Measurements from ENCODE around the gene WFIKKN2. TPM values are rescaled to one million over a fixed set of nuclear protein-coding genes. Genes with fewer than 3 reads are reported as not detected.
"Not testable (repeated sequence)": the region's sequence is repeated elsewhere in the genome, so short reads cannot be mapped to it uniquely, and the experiment has no call there.

WFIKKN2 gene
- total RNA-seq, 1 experiment from 2014 or later, result 0.05 TPM

DNA sequence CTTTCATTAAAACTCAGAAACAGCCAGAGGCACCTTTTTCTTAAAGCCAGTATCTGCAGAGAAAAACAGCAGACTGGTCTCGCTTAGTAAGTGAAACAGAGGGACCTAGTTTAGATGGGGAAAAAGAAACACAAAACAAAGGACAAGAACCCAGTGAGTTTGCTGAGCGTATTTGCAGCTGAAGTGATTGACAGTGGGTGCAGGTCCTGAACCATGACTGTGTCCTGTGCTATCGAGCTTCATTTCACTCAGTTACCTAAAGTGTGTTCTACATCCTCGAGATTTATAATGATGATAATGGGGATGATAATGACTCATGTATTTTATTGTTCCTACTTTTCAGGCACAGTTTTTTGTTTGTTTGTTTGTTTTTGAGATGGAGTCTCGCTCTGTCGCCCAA lies 31.7 kb upstream of the WFIKKN2 start (continued):
- TF ChIP-seq, protein P1, sequence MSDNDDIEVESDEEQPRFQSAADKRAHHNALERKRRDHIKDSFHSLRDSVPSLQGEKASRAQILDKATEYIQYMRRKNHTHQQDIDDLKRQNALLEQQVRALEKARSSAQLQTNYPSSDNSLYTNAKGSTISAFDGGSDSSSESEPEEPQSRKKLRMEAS (IDR thresholded peaks at IDR 0.05), result no peak
- TF ChIP-seq CEBPB (IDR thresholded peaks at IDR 0.05; ENCODE audit: low read depth) (no peak), CBX3 (IDR thresholded peaks at IDR 0.05; ENCODE audit: low read depth) (no peak), RAD21 (IDR thresholded peaks at IDR 0.05; ENCODE audit: low read depth) (no peak), FOSL1 (IDR thresholded peaks at IDR 0.05; ENCODE audit: low read depth) (no peak), SRF (IDR thresholded peaks at IDR 0.05; ENCODE audit: low read depth) (no peak), EZH2 (IDR thresholded peaks at IDR 0.05) (no peak), ZBTB33 (IDR thresholded peaks at IDR 0.05; ENCODE audit: extremely low read depth, insufficient replicate concordance, low read length) (no peak), POLR2A (IDR thresholded peaks at IDR 0.05; ENCODE audit: borderline replicate concordance, extremely low read depth, insufficient read depth, insufficient read length) (no peak)

DNA sequence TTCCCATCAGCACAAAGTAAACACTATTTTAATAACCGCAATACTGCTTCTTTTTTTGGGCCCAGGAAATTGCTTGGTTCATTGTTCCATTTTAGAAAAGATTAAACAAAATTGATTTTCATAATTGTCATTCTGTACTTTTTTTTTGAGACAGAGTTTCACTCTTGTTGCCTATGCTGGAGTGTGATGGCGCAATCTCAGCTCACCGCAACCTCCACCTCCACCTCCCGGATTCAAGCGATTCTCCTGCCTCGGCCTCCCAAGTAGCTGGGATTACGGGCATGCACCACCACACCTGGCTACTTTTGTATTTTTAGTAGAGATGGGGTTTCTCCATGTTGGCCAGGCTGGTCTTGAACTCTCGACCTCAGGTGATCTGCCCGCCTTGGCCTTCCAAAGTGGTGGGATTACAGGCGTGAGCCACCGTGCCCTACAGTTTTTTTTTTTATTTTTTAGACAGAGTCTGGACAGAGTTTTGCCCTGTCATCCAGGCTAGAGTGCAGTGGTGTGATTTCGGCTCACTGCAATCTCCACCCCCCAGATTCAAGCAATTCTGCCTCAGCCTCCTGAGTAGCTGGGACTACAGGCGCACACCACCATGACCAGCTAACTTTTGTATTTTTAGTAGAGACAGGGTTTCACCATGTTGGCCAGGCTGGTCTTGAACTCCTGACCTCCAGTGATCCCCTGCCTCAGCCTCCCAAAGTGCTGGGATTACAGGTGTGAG lies 30.5 kb upstream of the WFIKKN2 start:
- H3K79me2 ChIP-seq (ENCODE audit: insufficient read depth, low read length); DNase-seq (ENCODE audit: low read depth, low spot score); H3K9me3 ChIP-seq (ENCODE audit: control insufficient read depth in 1 of 2, insufficient read depth in 1 of 2, low read depth in 1 of 2, low read length in 2 of 2); ATAC-seq; H3K9me2 ChIP-seq (ENCODE audit: insufficient read depth); H3K27ac ChIP-seq (ENCODE audit: low read depth, low read length); BruUV-seq (replicated peaks); H2AFZ ChIP-seq (ENCODE audit: low read depth, low read length, poor library complexity, severe bottlenecking); CTCF ChIA-PET; H3K36me3 ChIP-seq (ENCODE audit: control insufficient read depth in 1 of 2, insufficient read depth in 2 of 2, low read length in 2 of 2); intact Hi-C loops (cut with micrococcal nuclease); H3K9ac ChIP-seq (ENCODE audit: low read length); H3K27me3 ChIP-seq (ENCODE audit: insufficient read depth, low read length); POLR2A ChIA-PET; H3K4me2 ChIP-seq (ENCODE audit: low read length); RAD21 ChIA-PET (ENCODE audit: low non-redundant PET in 1 of 2, low total read pairs in 2 of 2, uncharacterized antibody in 2 of 2, unreplicated experiment in 2 of 2); H3K4me3 ChIP-seq (replicated peaks in 1 of 2; ENCODE audit: low read depth in 1 of 2, low read length in 2 of 2); H4K20me1 ChIP-seq (ENCODE audit: insufficient read depth): not testable (repeated sequence)
- peaks cover 0 to 14% of the 10 kb centered on the region in 2 experiments; a peak in 2 of 4 replicates for H3K4me1 ChIP-seq (ENCODE audit: control insufficient read depth in 1 of 2, insufficient read depth in 2 of 2, low read length in 2 of 2)
